ENCODE measurements around the gene FIZ1.

FIZ1 gene

GRCh38 chr19:55644842-55645511, 45.7 kb upstream of the FIZ1 start:
- POLR2A ChIA-PET: no interaction called here
- no peak for DNase-seq (ENCODE audit: low read depth, low spot score)

GRCh38 chr19:55644191-55644833, 45.0 kb upstream of the FIZ1 start:
- TF ChIP-seq CTCF (IDR thresholded peaks at IDR 0.05; ENCODE audit: insufficient read depth, low read length, missing control alignments): no peak
- ChIA-PET POLR2A (interaction anchor here (2.5 kb wide), 1 partner anchor 10 kb away, joined by 11 read pairs; the partner anchor contains the start of gene U2AF2), CTCF (interaction anchor here (1.4 to 3.7 kb wide), 3 partner anchors 8 to 9 kb away, joined by 4 to 16 read pairs (median 11); no protein-coding TSS in a partner anchor)
- peak overlapping the region; percentile 74 for H3K4me3 ChIP-seq (ENCODE audit: low read depth, low read length)
- DNase-seq (ENCODE audit: low read depth, low spot score): no peak

More at GRCh38 chr19:55644842-55645511, 45.7 kb upstream of the FIZ1 start:
- CTCF ChIA-PET: interaction anchor here (1.4 to 5.7 kb wide), 4 partner anchors 8 to 12 kb away, joined by 4 to 51 read pairs (median 9); partner anchors contain the start of gene U2AF2
- no peak for TF ChIP-seq CTCF (IDR thresholded peaks at IDR 0.05; ENCODE audit: insufficient read depth, low read length, missing control alignments)
- peak overlapping the region; percentile 74 for H3K4me3 ChIP-seq (ENCODE audit: low read depth, low read length)

- DNase-seq (ENCODE audit: low read depth, low spot score): no peak
- CTCF ChIA-PET: interaction anchor here (2.2 kb wide), 2 partner anchors 9 to 11 kb away, joined by 16 read pairs; no protein-coding TSS in a partner anchor
- peak overlapping the region; percentile 74 for H3K4me3 ChIP-seq (ENCODE audit: low read depth, low read length)
- TF ChIP-seq CTCF (IDR thresholded peaks at IDR 0.05; ENCODE audit: insufficient read depth, low read length, missing control alignments): no peak
- POLR2A ChIA-PET: interaction anchor here (1.9 to 2.5 kb wide), 2 partner anchors 11 kb away, joined by 8 to 11 read pairs; partner anchors contain the start of gene U2AF2
Measured at GRCh38 chr19:55643887-55644176, 44.5 kb upstream of the FIZ1 start.

GRCh38 chr19:55643003-55643886, 43.9 kb upstream of the FIZ1 start, which contains the start of gene ZNF581:
Gene ZNF581 (plus strand): TSS chr19:55643649. CDS start chr19:55644572, 923 bp downstream.
- no peak for TF ChIP-seq CTCF (IDR thresholded peaks at IDR 0.05; ENCODE audit: insufficient read depth, low read length, missing control alignments)
- H3K4me3 ChIP-seq (ENCODE audit: low read depth, low read length): peak within 1 kb of the TSS; percentile 74
- ChIA-PET POLR2A (interaction anchor here (1.0 to 2.5 kb wide), 4 partner anchors 10 to 37 kb away, joined by 3 to 11 read pairs (median 6); partner anchors contain the start of genes U2AF2, ZNF784 and ZNF865), CTCF (interaction anchor here (2.2 kb wide), 2 partner anchors 9 to 10 kb away, joined by 16 read pairs; no protein-coding TSS in a partner anchor)
- no peak for DNase-seq (ENCODE audit: low read depth, low spot score)

- POLR2A ChIA-PET: interaction anchor here (1.0 to 2.5 kb wide), 4 partner anchors 10 to 37 kb away, joined by 3 to 11 read pairs (median 6); partner anchors contain the start of genes U2AF2, ZNF784 and ZNF865
- no peak for TF ChIP-seq CTCF (IDR thresholded peaks at IDR 0.05; ENCODE audit: insufficient read depth, low read length, missing control alignments)
- peak overlapping the region; percentile 74 for H3K4me3 ChIP-seq (ENCODE audit: low read depth, low read length)
- CTCF ChIA-PET: interaction anchor here (1.0 to 2.2 kb wide), 3 partner anchors 10 to 12 kb away, joined by 3 to 16 read pairs (median 16); no protein-coding TSS in a partner anchor
- DNase-seq (ENCODE audit: low read depth, low spot score): no peak
Measured at GRCh38 chr19:55642153-55643002, 43.1 kb upstream of the FIZ1 start.
